Thyroid gland (tissue), 4 donors: ENCODE results near the gene RAB20.

Experiments used
- POLR2A ChIP-seq, 2 donors: fragments of 450-650 bp; IDR thresholded peaks; one replicate each; pipeline ENCODE4 v1.6.1; 2017; ENCODE audit warnings: antibody characterized with exemption in 2 of 2, mild to moderate bottlenecking in 2 of 2, moderate library complexity in 1 of 2
- TF ChIP-seq, protein P1 (sequence below), 6 experiments: fragments of 200-600 bp in 3 of 6; fragments of 450-650 bp in 3 of 6; sonication (generic) in 3 of 6; IDR thresholded peaks; one replicate each; pipeline ENCODE4 v1.5.1; 2016 to 2019; ENCODE audit warnings: antibody characterized with exemption in 6 of 6, mild to moderate bottlenecking in 2 of 6, inconsistent platforms in 1 of 6, moderate library complexity in 1 of 6

DNA sequence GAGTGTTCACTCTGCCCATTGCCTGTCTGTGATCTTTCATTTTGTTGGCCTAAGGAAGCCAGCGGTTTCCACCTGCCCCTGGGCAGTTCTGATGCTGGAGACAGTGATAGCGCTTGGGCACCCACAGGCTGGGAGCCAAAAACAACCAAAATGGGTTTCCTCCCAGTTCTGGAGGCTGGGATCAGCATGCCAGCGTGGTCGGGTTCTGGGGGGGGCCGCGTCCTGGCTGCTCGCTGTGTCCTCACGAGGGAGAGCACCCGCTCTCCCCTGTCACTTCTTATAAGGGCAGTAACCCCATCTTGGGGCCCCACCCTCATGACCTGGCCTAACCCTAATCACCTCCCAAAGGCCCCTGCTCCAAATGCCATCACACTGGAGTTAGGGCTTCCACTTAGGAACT lies 67.9 kb downstream of the RAB20 start:
- TF ChIP-seq, protein P1, sequence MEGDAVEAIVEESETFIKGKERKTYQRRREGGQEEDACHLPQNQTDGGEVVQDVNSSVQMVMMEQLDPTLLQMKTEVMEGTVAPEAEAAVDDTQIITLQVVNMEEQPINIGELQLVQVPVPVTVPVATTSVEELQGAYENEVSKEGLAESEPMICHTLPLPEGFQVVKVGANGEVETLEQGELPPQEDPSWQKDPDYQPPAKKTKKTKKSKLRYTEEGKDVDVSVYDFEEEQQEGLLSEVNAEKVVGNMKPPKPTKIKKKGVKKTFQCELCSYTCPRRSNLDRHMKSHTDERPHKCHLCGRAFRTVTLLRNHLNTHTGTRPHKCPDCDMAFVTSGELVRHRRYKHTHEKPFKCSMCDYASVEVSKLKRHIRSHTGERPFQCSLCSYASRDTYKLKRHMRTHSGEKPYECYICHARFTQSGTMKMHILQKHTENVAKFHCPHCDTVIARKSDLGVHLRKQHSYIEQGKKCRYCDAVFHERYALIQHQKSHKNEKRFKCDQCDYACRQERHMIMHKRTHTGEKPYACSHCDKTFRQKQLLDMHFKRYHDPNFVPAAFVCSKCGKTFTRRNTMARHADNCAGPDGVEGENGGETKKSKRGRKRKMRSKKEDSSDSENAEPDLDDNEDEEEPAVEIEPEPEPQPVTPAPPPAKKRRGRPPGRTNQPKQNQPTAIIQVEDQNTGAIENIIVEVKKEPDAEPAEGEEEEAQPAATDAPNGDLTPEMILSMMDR (IDR thresholded peaks at IDR 0.05) = no peak
- no peak for TF ChIP-seq POLR2A (IDR thresholded peaks at IDR 0.05)
